K562 (cell line): ENCODE data around the gene MKLN1. TPM values are rescaled to one million over a fixed set of nuclear protein-coding genes. Genes with fewer than 3 reads are reported as not detected.

Source experiments
- GABPA ChIP-seq: fragments of 200-800 bp; sonication (Bioruptor generic); conservative IDR thresholded peaks from 2 replicates; pipeline ENCODE4 v1.6.1; 2016; ENCODE audit warnings: low read depth, missing genetic modification characterization, missing compliant biosample characterization
- KDM1A ChIP-seq, 2 experiments: fragments of 450-650 bp; IDR thresholded peaks; 2 replicates each; pipeline ENCODE4 v1.6.1; 2016; ENCODE audit warnings: mild to moderate bottlenecking in 2 of 2
- OTX1 ChIP-seq: fragments of 450-650 bp; formaldehyde crosslinking; IDR thresholded peaks from 2 replicates; pipeline ENCODE4 v1.4.0; 2022; ENCODE audit warnings: mild to moderate bottlenecking
- RAD51 ChIP-seq: fragments of 450-650 bp; IDR thresholded peaks from 2 replicates; pipeline ENCODE4 v1.7.1; 2016; ENCODE audit warnings: low read depth, mild to moderate bottlenecking, borderline replicate concordance
- RBM39 ChIP-seq: fragments of 200-400 bp; formaldehyde crosslinking; optimal IDR thresholded peaks from 2 replicates; pipeline ENCODE3; 2018; ENCODE audit warnings: low read depth, low read length
- SIX5 ChIP-seq, 2 experiments: IDR thresholded peaks; 2 replicates each; pipeline ENCODE4 v1.6.1; 2011; ENCODE audit warnings: low read length in 2 of 2, borderline replicate concordance in 1 of 2, low read depth in 1 of 2, mild to moderate bottlenecking in 1 of 2, moderate library complexity in 1 of 2; ENCODE audit not compliant: insufficient read depth in 1 of 2
- SMARCA5 ChIP-seq: fragments of 450-650 bp; IDR thresholded peaks from 2 replicates; pipeline ENCODE4 v1.6.1; 2016
- ZBED1 ChIP-seq: IDR thresholded peaks from 2 replicates; pipeline ENCODE4 v1.6.1; 2014
- ZNF75A ChIP-seq: fragments of 450-650 bp; formaldehyde crosslinking; IDR thresholded peaks from 2 replicates; pipeline ENCODE4 v1.4.0; 2020; ENCODE audit warnings: mild to moderate bottlenecking
- polyA plus RNA-seq, 8 experiments: library from polyadenylated mRNA; depleted of rRNA in 4 of 8; stranded (reverse) in 5 of 8; unstranded in 3 of 8; fragments of >200 nt; fragmentation: Nextera tagmentation in 2 of 8; fragmentation: Illumina TruSeq in 1 of 8; extraction: Ambion mirVana in 2 of 8; extraction: Trizol in 1 of 8; gene quantifications; 2 replicates each; pipeline versions ENCODE4 v1.2.1 to v1.2.3, GENCODE V29; 2011 to 2014; ENCODE audit warnings: inconsistent platforms in 1 of 8, missing spikeins in 1 of 8
- total RNA-seq, 7 experiments: library from RNA; depleted of rRNA in 6 of 7; stranded (reverse); fragments of >200 nt in 6 of 7; fragmentation: Illumina TruSeq in 2 of 7; extraction: Trizol in 2 of 7; gene quantifications; 2 replicates each; pipeline versions ENCODE4 v1.2.1 to v1.2.3, GENCODE V29; 2011 to 2021; ENCODE audit warnings: low replicate concordance in 1 of 7
- TF ChIP-seq, protein P1 (sequence below): fragments of 200-600 bp; sonication (generic); IDR thresholded peaks from one replicate; pipeline ENCODE4 v1.6.1; 2012; ENCODE audit warnings: mild to moderate bottlenecking, low read depth, low read length, inconsistent platforms
- TF ChIP-seq, protein P2 (sequence below), 2 experiments: IDR thresholded peaks in 1 of 2; conservative IDR thresholded peaks in 1 of 2; 2 replicates each; pipeline ENCODE4 v1.6.1; 2016; ENCODE audit warnings: low read depth in 2 of 2, mild to moderate bottlenecking in 1 of 2, missing compliant biosample characterization in 1 of 2, missing genetic modification characterization in 1 of 2, moderate library complexity in 1 of 2

The MKLN1 gene
- total and polyA plus RNA-seq, 9 of the 15 experiments (the other 6 are each of a cell fraction or from before 2014, with no cell fraction given): 18.6 to 80.4 (median 56.0) TPM

- TF ChIP-seq, protein P1, sequence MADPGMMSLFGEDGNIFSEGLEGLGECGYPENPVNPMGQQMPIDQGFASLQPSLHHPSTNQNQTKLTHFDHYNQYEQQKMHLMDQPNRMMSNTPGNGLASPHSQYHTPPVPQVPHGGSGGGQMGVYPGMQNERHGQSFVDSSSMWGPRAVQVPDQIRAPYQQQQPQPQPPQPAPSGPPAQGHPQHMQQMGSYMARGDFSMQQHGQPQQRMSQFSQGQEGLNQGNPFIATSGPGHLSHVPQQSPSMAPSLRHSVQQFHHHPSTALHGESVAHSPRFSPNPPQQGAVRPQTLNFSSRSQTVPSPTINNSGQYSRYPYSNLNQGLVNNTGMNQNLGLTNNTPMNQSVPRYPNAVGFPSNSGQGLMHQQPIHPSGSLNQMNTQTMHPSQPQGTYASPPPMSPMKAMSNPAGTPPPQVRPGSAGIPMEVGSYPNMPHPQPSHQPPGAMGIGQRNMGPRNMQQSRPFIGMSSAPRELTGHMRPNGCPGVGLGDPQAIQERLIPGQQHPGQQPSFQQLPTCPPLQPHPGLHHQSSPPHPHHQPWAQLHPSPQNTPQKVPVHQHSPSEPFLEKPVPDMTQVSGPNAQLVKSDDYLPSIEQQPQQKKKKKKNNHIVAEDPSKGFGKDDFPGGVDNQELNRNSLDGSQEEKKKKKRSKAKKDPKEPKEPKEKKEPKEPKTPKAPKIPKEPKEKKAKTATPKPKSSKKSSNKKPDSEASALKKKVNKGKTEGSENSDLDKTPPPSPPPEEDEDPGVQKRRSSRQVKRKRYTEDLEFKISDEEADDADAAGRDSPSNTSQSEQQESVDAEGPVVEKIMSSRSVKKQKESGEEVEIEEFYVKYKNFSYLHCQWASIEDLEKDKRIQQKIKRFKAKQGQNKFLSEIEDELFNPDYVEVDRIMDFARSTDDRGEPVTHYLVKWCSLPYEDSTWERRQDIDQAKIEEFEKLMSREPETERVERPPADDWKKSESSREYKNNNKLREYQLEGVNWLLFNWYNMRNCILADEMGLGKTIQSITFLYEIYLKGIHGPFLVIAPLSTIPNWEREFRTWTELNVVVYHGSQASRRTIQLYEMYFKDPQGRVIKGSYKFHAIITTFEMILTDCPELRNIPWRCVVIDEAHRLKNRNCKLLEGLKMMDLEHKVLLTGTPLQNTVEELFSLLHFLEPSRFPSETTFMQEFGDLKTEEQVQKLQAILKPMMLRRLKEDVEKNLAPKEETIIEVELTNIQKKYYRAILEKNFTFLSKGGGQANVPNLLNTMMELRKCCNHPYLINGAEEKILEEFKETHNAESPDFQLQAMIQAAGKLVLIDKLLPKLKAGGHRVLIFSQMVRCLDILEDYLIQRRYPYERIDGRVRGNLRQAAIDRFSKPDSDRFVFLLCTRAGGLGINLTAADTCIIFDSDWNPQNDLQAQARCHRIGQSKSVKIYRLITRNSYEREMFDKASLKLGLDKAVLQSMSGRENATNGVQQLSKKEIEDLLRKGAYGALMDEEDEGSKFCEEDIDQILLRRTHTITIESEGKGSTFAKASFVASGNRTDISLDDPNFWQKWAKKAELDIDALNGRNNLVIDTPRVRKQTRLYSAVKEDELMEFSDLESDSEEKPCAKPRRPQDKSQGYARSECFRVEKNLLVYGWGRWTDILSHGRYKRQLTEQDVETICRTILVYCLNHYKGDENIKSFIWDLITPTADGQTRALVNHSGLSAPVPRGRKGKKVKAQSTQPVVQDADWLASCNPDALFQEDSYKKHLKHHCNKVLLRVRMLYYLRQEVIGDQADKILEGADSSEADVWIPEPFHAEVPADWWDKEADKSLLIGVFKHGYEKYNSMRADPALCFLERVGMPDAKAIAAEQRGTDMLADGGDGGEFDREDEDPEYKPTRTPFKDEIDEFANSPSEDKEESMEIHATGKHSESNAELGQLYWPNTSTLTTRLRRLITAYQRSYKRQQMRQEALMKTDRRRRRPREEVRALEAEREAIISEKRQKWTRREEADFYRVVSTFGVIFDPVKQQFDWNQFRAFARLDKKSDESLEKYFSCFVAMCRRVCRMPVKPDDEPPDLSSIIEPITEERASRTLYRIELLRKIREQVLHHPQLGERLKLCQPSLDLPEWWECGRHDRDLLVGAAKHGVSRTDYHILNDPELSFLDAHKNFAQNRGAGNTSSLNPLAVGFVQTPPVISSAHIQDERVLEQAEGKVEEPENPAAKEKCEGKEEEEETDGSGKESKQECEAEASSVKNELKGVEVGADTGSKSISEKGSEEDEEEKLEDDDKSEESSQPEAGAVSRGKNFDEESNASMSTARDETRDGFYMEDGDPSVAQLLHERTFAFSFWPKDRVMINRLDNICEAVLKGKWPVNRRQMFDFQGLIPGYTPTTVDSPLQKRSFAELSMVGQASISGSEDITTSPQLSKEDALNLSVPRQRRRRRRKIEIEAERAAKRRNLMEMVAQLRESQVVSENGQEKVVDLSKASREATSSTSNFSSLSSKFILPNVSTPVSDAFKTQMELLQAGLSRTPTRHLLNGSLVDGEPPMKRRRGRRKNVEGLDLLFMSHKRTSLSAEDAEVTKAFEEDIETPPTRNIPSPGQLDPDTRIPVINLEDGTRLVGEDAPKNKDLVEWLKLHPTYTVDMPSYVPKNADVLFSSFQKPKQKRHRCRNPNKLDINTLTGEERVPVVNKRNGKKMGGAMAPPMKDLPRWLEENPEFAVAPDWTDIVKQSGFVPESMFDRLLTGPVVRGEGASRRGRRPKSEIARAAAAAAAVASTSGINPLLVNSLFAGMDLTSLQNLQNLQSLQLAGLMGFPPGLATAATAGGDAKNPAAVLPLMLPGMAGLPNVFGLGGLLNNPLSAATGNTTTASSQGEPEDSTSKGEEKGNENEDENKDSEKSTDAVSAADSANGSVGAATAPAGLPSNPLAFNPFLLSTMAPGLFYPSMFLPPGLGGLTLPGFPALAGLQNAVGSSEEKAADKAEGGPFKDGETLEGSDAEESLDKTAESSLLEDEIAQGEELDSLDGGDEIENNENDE: no peak
- peak; percentile 17 for TF ChIP-seq RBM39
- no peak for TF ChIP-seq KDM1A (IDR thresholded peaks at IDR 0.05)
- TF ChIP-seq RAD51: peak; percentile 5; the same call in 1 of the 2 replicates
- 0 out of 2 replicates have a peak, but pooled peaks have one; percentile 35 for TF ChIP-seq ZBED1
- peak; percentile 78 for TF ChIP-seq OTX1
- TF ChIP-seq SIX5 (IDR thresholded peaks at IDR 0.05; ENCODE audit: borderline replicate concordance in 1 of 2, insufficient read depth in 1 of 2, low read depth in 1 of 2, low read length in 2 of 2): no peak
- peak; percentile 62; the same call in 1 of the 2 replicates for TF ChIP-seq GABPA (tag)
- TF ChIP-seq ZNF75A: no peak
- TF ChIP-seq SMARCA5: no peak
- TF ChIP-seq, protein P2, sequence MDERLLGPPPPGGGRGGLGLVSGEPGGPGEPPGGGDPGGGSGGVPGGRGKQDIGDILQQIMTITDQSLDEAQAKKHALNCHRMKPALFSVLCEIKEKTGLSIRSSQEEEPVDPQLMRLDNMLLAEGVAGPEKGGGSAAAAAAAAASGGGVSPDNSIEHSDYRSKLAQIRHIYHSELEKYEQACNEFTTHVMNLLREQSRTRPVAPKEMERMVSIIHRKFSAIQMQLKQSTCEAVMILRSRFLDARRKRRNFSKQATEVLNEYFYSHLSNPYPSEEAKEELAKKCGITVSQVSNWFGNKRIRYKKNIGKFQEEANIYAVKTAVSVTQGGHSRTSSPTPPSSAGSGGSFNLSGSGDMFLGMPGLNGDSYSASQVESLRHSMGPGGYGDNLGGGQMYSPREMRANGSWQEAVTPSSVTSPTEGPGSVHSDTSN (CRISPR knock-in tag; IDR thresholded peaks at IDR 0.05; ENCODE audit: low read depth): no peak; the same call in 1 of the 2 replicates
- TF ChIP-seq, protein P2 (tag; conservative IDR thresholded peaks at IDR 0.05; ENCODE audit: low read depth): no peak
Observed at GRCh38 chr7:131327626-131328376, at the start of gene MKLN1 (continued).
